Endothelial cell of umbilical vein (primary cell): ENCODE data around the gene OR10R2.

Experiments
- CTCF ChIP-seq, 2 donors: IDR thresholded peaks; 1 replicate in 1 of 2; 2 replicates in 1 of 2; pipeline ENCODE4 v1.5.1; 2011; ENCODE audit warnings: low read length in 2 of 2, mild to moderate bottlenecking in 2 of 2, moderate library complexity in 2 of 2, control low read depth in 1 of 2, inconsistent platforms in 1 of 2, low read depth in 1 of 2; ENCODE audit not compliant: insufficient read depth in 1 of 2; ENCODE audit errors: extremely low read depth in 1 of 2
- EZH2 ChIP-seq: IDR thresholded peaks from 2 replicates; pipeline ENCODE4 v1.6.1; 2012; ENCODE audit warnings: borderline replicate concordance, low read depth, mild to moderate bottlenecking, moderate library complexity, low read length, inconsistent platforms; ENCODE audit not compliant: severe bottlenecking
- FOS ChIP-seq: IDR thresholded peaks from 2 replicates; pipeline ENCODE4 v1.6.1; 2011; ENCODE audit warnings: mild to moderate bottlenecking, low read length, moderate library complexity, borderline replicate concordance; ENCODE audit not compliant: insufficient read depth
- GATA2 ChIP-seq: IDR thresholded peaks from 2 replicates; pipeline ENCODE4 v1.7.0; 2011; ENCODE audit warnings: low read depth, mild to moderate bottlenecking, moderate library complexity, mixed read lengths, low read length; ENCODE audit not compliant: insufficient read length, insufficient read depth
- MYC ChIP-seq: IDR thresholded peaks from one replicate; pipeline ENCODE4 v1.6.1; 2011; ENCODE audit warnings: mild to moderate bottlenecking, low read depth, low read length
- POLR2A ChIP-seq: IDR thresholded peaks from 2 replicates; pipeline ENCODE4 v1.6.1; 2012; ENCODE audit warnings: low read depth, mild to moderate bottlenecking, control low read depth, low read length
- POLR2AphosphoS5 ChIP-seq: IDR thresholded peaks from 2 replicates; pipeline ENCODE4 v1.6.1; 2012; ENCODE audit warnings: low read depth, mild to moderate bottlenecking, control low read depth, low read length, moderate library complexity; ENCODE audit not compliant: insufficient read depth
- TF ChIP-seq, protein P1 (sequence below): IDR thresholded peaks from 2 replicates; pipeline ENCODE4 v1.6.1; 2011; ENCODE audit not compliant: insufficient read depth, insufficient read length

GRCh38 chr1:158425027-158425426 lies 47.0 kb upstream of the OR10R2 start:
- TF ChIP-seq MYC (no peak), FOS (no peak), CTCF (IDR thresholded peaks at IDR 0.05; ENCODE audit: extremely low read depth in 1 of 2, insufficient read depth in 1 of 2, low read depth in 1 of 2, low read length in 2 of 2) (no peak), POLR2A (no peak), POLR2AphosphoS5 (no peak), EZH2 (no peak), GATA2 (no peak)
- TF ChIP-seq, protein P1, sequence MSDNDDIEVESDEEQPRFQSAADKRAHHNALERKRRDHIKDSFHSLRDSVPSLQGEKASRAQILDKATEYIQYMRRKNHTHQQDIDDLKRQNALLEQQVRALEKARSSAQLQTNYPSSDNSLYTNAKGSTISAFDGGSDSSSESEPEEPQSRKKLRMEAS, result no peak
